Ishikawa (cell line): ENCODE results near the gene MIGA2.

Experiments used
- EP300 ChIP-seq: IDR thresholded peaks from 2 replicates; pipeline ENCODE4 v1.6.1; 2012; ENCODE audit warnings: borderline replicate concordance
- TEAD4 ChIP-seq: IDR thresholded peaks from 2 replicates; pipeline ENCODE4 v1.6.1; 2012
- TF ChIP-seq, protein P1 (sequence below): IDR thresholded peaks from 2 replicates; pipeline ENCODE4 v1.6.1; 2012; ENCODE audit warnings: low read depth, mild to moderate bottlenecking
- TF ChIP-seq, protein P2 (sequence below): IDR thresholded peaks from 2 replicates; pipeline ENCODE4 v1.6.1; 2012

DNA sequence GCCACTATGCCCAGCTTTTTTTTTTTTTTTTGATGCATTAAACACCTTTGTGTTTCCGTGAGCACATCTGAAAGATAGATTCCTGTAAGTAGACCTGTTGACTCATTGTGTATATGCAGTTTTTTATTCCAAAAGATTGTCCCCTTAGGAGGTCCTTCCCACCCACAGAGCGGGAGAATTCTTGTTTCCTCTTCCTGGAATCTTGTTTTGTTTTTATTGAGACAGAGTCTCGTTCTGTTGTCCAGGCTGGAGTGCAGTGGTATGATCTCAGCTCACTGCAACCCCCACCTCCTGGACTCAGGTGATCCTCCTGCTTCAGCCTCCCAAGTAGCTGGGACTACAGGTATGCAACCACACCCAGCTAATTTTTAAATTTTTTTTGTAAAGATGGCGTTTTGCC lies 82.4 kb downstream of the MIGA2 start:
- TF ChIP-seq, protein P1, sequence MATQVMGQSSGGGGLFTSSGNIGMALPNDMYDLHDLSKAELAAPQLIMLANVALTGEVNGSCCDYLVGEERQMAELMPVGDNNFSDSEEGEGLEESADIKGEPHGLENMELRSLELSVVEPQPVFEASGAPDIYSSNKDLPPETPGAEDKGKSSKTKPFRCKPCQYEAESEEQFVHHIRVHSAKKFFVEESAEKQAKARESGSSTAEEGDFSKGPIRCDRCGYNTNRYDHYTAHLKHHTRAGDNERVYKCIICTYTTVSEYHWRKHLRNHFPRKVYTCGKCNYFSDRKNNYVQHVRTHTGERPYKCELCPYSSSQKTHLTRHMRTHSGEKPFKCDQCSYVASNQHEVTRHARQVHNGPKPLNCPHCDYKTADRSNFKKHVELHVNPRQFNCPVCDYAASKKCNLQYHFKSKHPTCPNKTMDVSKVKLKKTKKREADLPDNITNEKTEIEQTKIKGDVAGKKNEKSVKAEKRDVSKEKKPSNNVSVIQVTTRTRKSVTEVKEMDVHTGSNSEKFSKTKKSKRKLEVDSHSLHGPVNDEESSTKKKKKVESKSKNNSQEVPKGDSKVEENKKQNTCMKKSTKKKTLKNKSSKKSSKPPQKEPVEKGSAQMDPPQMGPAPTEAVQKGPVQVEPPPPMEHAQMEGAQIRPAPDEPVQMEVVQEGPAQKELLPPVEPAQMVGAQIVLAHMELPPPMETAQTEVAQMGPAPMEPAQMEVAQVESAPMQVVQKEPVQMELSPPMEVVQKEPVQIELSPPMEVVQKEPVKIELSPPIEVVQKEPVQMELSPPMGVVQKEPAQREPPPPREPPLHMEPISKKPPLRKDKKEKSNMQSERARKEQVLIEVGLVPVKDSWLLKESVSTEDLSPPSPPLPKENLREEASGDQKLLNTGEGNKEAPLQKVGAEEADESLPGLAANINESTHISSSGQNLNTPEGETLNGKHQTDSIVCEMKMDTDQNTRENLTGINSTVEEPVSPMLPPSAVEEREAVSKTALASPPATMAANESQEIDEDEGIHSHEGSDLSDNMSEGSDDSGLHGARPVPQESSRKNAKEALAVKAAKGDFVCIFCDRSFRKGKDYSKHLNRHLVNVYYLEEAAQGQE: no peak
- TF ChIP-seq TEAD4 (no peak), EP300 (no peak)
- TF ChIP-seq, protein P2, sequence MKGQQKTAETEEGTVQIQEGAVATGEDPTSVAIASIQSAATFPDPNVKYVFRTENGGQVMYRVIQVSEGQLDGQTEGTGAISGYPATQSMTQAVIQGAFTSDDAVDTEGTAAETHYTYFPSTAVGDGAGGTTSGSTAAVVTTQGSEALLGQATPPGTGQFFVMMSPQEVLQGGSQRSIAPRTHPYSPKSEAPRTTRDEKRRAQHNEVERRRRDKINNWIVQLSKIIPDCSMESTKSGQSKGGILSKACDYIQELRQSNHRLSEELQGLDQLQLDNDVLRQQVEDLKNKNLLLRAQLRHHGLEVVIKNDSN: no peak
